Tibial nerve (tissue), 3 donors: ENCODE results near the gene USP48.
"Not testable (repeated sequence)": the region's sequence is repeated elsewhere in the genome, so short reads cannot be mapped to it uniquely, and the experiment has no call there.

ENCODE experiments used
- CTCF ChIP-seq, 5 experiments: fragments of 200-600 bp in 3 of 5; fragments of 450-650 bp in 2 of 5; sonication (generic) in 3 of 5; IDR thresholded peaks; one replicate each; pipeline ENCODE4 v1.5.1; 2016 to 2019; ENCODE audit warnings: antibody characterized with exemption in 5 of 5, mild to moderate bottlenecking in 3 of 5, moderate library complexity in 2 of 5
- POLR2A ChIP-seq, 2 donors: fragments of 450-650 bp; IDR thresholded peaks; one replicate each; pipeline ENCODE4 v1.6.1; 2017; ENCODE audit warnings: antibody characterized with exemption in 2 of 2, mild to moderate bottlenecking in 2 of 2, moderate library complexity in 2 of 2

- TF ChIP-seq CTCF, POLR2A (IDR thresholded peaks at IDR 0.05): not testable (repeated sequence)
Observed at GRCh38 chr1:21767106-21767505, 15.8 kb downstream of the USP48 start.
